GM12891 (cell line): Measurements from ENCODE around the gene OPA3.

Source experiments
- DNase-seq: peaks from one replicate; pipeline ENCODE4 v3.0.0; 2011; ENCODE audit warnings: low spot score; ENCODE audit not compliant: insufficient read length
- FAIRE-seq: peaks from 2 replicates; lab custom pipeline; 2011; peaks lifted over from hg19 to GRCh38; lab: Jason Lieb, UNC
- PAX5 ChIP-seq: IDR thresholded peaks from 2 replicates; pipeline ENCODE4 v1.6.1; 2011; ENCODE audit warnings: low read length, moderate library complexity, mild to moderate bottlenecking; ENCODE audit not compliant: insufficient read depth, severe bottlenecking
- POLR2A ChIP-seq: IDR thresholded peaks from 2 replicates; pipeline ENCODE4 v1.6.1; 2011; ENCODE audit warnings: low read depth, low read length, control low read depth
- POLR2AphosphoS5 ChIP-seq: IDR thresholded peaks from 2 replicates; pipeline ENCODE4 v1.6.1; 2011; ENCODE audit warnings: low read depth, low read length, control low read depth
- POU2F2 ChIP-seq: IDR thresholded peaks from 2 replicates; pipeline ENCODE4 v1.6.1; 2011; ENCODE audit warnings: low read depth, mild to moderate bottlenecking, control low read depth, low read length, moderate library complexity
- SPI1 ChIP-seq: IDR thresholded peaks from 2 replicates; pipeline ENCODE4 v1.6.1; 2011; ENCODE audit warnings: low read depth, low read length, control low read depth
- TAF1 ChIP-seq: IDR thresholded peaks from 2 replicates; pipeline ENCODE4 v1.6.1; 2011; ENCODE audit warnings: low read depth, low read length, control low read depth

OPA3 gene

DNA sequence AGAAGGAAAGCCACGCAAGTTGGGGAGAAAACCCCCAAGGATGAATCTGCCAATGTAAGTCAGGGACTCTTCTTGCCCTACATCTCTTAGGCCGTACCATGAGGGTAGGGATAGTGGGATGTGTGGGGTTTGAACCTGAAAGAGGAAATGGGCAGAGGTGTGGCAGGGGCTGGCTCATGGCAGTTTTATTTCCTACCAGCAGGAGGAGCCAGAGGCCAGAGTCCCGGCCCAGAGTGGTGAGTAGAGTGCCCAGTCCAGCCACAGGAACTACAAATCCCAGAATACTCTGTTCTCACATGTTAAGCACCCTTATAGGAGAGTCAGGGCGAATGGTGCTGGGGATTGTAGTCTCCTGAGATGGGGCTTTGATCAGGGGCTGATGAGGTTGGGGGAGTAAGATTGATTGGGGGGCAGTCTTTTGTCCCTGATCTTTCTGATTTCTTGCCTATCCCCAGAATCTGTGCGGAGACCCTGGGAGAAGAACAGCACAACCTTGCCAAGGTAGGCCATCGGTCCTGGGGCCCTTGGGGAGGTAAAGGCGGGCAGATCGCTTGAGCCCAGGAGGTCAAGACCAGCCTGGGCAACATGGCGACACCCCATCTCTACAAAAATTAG lies 60.9 kb downstream of the OPA3 start:
- DNase-seq (peak; percentile 79), FAIRE-seq (peak; percentile 92)
- TF ChIP-seq SPI1: peak; percentile 94
- no peak for TF ChIP-seq TAF1
- TF ChIP-seq POU2F2: 0 out of 2 replicates have a peak, but pooled peaks have one; percentile 20
- no peak for TF ChIP-seq POLR2A

DNA sequence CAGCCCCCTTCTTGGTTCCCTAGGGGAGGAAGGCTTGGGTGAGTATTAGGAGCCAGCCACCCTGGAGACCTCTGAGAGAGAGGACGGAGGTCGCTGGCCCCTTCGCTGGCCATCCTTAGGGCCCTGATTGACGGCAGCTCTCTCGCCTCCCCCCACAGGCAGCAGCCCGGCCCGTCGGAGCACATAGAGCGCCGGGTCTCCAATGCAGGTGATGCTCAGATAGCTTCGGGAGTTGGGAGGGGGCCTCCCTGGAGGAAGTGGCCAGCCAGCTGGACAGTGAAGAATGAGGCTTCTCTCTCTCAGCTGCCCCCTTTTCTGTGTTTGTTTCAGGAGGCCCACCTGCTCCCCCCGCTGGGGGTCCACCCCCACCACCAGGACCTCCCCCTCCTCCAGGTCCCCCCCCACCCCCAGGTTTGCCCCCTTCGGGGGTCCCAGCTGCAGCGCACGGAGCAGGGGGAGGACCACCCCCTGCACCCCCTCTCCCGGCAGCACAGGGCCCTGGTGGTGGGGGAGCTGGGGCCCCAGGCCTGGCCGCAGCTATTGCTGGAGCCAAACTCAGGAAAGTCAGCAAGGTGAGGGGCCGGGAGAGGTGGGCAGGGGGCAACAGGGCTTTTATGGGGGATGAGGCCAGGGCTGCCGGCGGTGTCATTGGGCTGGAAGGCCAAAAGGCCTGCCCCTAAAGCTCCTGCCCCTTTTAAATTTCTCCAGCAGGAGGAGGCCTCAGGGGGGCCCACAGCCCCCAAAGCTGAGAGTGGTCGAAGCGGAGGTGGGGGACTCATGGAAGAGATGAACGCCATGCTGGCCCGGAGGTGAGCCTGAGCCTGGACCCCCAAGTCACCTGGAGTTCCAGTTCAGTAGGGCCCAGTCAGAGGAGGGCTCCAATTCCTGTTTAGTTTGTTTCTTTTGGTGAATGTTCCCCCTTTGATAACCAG lies 62.3 kb downstream of the OPA3 start:
- TF ChIP-seq PAX5 (no peak), POLR2AphosphoS5 (no peak), POLR2A (no peak), SPI1 (no peak), TAF1 (no peak), POU2F2 (no peak)
- DNase-seq (no peak), FAIRE-seq (no peak)

DNA sequence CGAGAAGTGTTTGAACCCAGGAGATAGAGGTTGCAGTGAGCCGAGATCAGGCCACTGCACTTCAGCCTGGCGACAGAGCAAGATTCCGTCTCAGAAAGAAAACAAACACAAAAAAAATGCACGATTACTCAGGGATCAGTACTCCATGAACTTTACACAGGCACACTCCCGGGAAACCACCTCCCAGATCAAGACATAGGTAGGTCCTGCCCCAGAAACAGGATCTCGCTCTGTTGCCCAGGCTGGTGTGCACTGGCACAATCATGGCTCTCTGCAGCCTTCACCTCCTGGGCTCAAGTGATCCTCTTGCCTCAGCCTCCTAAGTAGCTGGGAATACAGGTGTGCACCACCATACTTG lies 66.2 kb downstream of the OPA3 start:
- TF ChIP-seq SPI1 (no peak), POLR2AphosphoS5 (no peak), POU2F2 (no peak), TAF1 (no peak), POLR2A (no peak), PAX5 (no peak)

DNA sequence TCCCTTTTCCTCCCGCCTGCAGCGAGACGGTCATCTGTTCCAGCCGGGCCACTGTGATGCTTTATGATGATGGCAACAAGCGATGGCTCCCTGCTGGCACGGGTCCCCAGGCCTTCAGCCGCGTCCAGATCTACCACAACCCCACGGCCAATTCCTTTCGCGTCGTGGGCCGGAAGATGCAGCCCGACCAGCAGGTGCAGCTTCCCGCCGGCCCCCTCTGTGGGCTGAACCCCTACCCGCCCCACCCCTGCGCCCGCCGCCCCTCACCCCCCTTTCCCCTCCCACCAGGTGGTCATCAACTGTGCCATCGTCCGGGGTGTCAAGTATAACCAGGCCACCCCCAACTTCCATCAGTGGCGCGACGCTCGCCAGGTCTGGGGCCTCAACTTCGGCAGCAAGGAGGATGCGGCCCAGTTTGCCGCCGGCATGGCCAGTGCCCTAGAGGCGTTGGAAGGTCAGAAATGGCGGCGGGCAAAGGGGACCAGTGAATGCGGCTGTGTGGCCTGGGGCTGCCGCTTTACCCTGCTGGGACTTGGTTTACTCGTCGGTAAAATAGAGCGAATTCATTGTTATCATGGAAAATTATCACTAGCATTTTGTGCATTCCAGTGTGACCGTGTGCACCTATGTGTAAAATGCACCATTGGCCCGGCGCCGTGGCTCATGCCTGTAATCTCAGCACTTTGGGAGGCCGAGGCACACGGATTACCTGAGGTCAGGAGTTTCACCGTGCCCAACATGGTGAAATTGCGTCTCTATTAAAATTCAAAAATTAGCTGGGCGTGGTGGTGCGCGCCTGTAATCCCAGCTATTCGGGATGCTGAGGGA lies 66.7 kb downstream of the OPA3 start:
- no peak for FAIRE-seq
- TF ChIP-seq PAX5 (no peak), TAF1 (no peak), POLR2A (no peak), SPI1 (no peak), POLR2AphosphoS5 (no peak), POU2F2 (no peak)
- no peak for DNase-seq

More for the DNA sequence above, 66.2 kb downstream of the OPA3 start:
- FAIRE-seq (no peak), DNase-seq (no peak)

DNA sequence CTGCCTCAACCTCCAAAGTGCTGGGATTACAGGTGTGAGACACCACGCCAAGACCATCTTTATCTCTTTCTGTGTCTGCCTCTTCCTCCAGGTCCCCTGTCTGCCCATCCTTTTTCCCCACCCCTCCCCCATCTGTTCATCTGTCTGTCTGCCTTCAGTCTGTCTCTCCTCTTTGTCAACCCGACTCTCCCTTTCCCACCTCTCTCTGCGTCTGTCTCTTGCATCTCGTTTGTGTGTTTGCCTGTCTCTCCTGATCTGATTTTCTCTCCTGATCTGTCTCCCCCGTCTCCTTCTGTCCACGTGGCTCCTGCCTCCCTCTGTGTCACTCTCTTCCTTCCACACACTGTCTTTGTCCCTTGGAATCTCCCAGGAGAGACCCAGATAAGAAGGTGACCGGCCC lies 67.4 kb downstream of the OPA3 start:
- DNase-seq (no peak), FAIRE-seq (no peak)
- TF ChIP-seq SPI1 (no peak), POLR2AphosphoS5 (no peak), TAF1 (no peak), POU2F2 (no peak), PAX5 (no peak), POLR2A (no peak)

DNA sequence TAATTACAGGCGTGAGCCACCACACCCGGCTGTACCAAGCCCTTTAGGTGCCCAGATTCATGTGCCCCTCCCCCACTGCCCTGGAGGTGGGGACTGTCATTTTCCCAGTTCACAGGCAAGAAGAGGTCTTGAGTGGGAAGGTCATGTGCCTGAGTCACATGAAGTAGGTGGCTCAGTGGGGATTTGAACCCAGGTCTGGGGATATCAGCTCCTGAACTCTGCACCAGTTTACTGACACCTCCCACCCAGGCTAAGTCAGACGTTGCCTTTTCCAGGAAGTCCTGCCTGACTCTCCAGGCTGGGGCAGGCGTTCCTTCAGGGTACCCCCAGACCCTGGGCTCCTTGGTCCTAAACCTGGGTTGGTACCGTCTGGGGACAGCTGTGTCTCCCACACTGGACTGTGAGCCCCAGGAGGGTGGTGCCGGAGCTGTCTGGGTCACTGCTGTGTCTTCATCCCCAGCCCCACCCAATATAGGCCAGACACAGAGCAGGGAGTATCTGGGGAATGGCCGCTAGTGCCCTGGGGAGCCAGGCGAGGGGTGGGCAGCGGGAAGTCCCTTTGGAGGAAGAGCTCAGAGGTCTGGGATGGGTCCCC lies 68.7 kb downstream of the OPA3 start:
- DNase-seq (no peak), FAIRE-seq (peak; percentile 26)
- TF ChIP-seq POLR2A (no peak), PAX5 (no peak), TAF1 (no peak), POU2F2 (no peak), POLR2AphosphoS5 (no peak), SPI1 (no peak)

DNA sequence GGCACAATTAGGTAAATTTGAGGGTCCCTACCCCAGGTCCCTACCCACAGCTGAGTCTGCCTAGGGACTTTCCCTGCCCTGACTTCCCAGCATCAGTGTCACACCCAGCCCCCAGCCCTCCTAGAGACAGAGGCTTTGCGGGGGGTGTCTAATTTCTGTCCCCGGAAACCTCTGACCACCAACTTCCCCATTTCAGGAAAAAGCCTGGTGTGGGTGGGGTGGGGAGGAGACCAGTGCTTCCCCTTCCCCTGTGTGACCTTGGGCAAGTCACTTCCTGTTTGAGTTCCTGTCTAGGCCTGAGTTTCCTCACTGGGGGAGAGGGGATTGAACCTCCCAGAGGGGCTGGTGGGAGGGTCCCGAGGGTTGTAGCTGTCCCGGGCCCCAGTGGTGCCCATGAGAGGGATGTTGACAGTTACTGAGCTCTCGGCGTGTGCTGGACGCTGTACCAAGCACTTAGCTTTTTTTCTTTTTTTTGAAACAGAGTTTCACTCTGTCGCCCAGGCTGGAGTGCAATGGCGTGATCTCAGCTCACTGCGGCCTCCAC lies 69.4 kb downstream of the OPA3 start:
- TF ChIP-seq PAX5 (no peak), SPI1 (peak; percentile 78)
- FAIRE-seq: peak; percentile 77
- no peak for DNase-seq

DNA sequence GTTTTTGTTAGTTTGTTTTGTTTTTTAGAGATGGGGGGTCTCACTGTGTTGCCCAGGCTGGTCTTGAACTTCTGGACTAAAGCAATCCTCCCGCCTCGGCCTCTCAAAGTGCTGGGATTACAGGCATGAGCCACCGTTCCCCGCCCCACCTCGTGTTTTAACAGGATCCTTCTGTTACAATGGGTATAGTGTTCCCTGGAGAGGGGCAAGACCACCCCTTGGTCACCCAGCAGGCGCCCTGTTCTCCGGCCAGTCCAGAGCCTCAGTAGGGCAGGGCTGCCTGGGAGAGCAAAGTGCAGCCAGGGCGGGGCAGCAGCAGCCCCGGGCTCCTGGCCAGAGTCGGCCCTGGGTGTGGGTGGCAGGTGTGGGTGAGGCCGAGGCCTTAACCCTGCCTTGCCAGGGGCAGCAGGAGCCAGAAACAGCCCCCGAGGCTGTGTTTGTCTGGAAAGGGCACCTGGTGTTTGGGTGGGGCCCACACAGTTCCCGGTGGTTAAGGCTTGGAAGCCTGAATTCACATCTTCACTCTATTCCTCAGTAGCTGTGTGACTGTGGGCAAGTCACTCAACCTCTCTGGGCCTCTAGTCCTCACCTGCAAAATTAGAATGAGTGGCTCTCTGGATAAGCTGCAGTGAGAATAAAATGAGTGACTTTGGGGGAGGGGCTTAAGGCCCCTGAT lies 70.1 kb downstream of the OPA3 start:
- no peak for TF ChIP-seq TAF1
- no peak for TF ChIP-seq POLR2AphosphoS5
- TF ChIP-seq POLR2A: no peak
- TF ChIP-seq PAX5: no peak
- TF ChIP-seq SPI1: no peak
- TF ChIP-seq POU2F2: no peak
- DNase-seq (no peak), FAIRE-seq (no peak)

DNA sequence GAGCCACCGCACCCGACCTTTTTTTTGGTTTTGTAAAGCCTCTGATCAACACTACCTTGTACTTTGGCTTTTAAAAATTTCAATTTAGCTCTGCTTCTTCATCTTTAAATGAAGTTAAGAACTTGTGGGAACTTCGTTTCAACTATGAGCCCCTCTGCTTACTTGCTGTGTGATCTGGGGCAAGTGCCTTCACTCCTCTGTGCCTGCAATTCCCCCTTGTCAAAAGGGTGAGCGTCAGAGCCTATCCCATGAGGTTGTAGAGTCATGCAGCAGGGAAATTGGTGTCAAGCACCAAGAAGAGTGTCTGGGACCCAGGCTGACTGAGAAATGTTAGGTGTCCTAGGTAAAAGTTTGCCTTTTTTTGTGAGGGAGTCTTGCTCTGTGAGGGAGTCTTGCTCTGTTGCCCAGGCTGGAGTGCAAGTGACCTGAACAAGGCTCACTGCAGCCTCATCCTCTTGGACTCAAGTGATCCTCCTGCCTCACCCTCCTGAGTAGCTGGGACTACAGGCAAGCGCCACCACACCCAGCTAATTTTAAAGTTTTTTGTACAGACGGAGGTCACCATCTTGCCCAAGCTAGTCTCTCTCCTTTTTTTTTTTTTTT lies 71.6 kb downstream of the OPA3 start:
- TF ChIP-seq PAX5 (no peak), POLR2A (no peak), POLR2AphosphoS5 (no peak), POU2F2 (no peak), SPI1 (no peak), TAF1 (no peak)
- DNase-seq (no peak), FAIRE-seq (no peak)
